HG02610 (cell line): ENCODE results near the gene TWNK.

Experiments used
- ATAC-seq: cut with Tn5 transposase; IDR thresholded peaks from one replicate; pipeline ENCODE4 v1.9.1; 2021; ENCODE audit warnings: mild to moderate bottlenecking, moderate library complexity; ENCODE audit not compliant: unreplicated experiment

TWNK gene

DNA sequence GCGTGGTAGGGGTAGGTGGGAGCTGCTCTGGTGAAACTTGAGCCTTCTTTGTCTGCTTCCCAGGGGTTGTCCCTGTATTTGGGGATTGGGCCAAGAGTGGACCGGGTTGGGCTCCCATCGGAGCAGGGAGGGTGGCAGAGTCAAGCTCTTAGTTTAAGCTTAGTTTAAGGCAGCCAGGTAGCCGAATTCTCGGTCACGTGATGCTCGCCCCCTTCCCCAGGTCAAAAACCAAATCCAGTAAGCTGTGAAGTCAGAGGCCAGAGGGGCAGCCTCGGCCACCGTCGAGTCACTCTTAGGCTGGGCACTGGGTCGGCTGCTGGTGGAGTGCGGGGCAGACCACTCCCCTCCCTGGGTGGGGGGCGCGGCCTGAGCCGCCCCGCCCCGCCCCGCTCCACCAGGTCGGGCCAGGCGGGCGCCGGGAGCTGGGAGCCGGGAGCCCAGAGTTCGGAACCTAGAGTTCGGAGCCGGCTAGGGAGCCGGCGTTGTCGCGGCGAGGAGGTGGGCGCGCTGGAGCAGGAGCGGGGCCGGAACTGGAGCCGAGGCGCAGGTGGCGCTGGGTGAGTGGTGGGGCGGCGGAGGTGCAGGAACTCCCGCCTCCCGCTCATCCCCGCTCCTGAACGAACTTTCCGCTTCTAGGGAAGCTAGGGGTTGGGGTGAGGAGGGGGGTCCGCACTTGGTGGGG lies 9.5 kb downstream of the TWNK start:
- no peak for ATAC-seq

DNA sequence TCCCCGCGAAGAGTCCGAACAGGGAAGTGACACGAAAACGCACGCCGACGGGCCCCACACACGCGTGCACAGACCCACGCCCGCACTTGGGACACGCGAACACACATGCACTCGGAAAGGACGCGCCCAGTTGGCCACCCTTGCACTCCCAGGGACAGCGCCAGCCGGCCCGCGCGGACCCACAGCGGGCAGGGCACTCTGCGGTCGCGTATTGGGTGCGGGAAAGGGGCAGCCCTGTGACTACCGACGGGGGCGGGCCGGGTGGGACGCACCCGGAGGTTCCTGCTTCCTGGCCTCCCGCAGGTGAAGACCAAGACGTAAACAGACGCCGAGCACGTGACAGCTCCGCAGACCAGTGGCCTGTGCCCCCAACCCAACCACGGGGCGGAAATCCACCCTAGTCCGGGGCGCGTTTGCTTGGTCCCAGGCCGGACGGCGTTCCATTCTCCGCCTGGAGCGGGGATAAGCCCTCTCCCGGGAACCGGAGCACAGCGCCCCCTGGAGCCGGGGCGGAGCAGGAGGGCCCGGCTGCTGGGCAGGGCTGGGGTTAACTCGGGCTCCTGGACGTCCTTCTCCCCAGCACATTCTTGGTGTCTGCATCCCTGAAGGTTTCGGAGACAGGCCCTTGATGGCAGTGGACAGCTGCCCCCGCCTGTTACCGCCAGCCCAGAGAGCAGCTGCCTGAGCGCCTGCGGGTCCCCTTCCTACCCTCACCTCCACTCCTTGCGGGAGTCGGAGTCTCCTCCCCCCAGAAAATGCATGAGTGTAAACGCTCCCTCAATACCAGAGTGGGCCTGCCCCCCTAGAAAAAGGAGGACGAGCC lies 10.2 kb downstream of the TWNK start:
- peak; percentile 30 for ATAC-seq

DNA sequence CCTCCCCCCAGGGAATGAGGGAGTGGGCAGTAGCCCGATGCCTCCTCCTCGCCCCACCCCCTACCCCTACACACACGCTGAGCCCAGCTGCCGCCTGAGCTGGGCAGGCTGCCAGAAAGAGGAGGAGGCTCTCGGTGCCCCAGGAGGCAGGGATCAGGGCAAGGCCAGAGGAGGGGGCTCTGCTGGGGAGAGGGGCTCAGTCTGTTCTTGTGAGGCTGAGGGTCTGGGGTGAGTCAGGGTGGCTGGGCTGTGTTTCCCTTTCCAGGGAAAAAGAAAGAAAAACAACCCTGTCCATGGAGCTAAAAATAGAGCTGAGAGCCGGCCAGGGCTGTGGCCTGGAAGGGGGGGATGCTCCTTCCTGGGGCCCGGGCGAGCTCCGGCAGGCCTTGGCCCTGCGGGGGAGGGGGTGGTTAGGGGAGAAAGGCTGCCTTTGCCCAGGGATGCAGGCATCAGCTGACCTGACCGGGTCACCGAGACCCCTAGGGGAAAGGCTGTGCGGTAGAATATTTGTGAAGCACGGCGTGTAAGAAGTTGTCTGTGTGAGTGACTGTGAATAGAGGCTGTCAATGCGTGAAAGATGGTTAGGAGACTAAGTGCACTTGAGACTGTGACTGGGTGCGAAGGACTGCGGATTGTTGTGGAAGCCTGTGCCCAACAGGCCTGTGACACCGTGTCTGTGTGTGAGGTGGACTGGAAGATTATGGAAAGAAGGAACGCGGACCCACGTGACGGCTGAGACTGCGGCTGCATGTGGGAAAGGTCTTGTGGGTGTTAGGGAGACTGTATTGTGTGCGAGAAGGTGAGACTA lies 11.0 kb downstream of the TWNK start:
- ATAC-seq, result no peak

DNA sequence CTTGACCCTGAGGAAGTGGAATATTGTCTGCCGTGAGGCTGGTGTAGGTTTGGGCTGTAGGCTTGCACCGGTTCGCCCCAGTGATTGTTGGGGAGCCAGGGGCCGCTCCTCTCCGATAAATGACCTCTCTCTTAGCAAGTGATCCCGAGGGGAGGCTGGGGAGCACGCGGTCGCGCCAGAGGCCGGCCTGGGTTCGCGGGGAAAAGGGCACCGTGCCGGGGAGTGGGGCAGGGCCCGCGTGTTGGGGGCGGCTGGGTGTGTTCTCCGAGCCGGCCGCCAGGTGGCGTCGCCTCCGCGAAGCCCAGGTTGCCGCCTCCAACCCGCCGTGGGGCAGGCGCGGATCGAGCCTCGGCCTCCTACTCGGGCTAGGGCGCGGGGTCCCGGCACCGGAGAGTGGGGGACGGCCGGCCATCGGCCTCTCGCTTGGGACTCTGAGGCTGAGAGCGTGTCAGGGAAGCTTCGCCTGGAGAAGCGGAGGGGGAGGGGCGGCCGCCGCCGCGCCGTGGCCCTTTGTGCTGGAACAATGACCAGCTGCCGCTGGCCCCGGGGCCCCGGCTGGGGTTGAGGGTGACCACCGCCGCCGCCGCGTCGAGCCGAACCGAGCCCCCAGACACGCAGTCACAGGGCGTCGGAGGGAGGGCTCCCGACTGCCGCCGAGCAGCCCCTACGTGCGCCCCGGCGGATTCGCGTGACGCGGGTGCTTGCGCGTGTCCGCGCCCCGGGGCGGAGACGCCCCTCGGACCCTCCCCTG lies 11.8 kb downstream of the TWNK start:
- peak; percentile 49 for ATAC-seq

DNA sequence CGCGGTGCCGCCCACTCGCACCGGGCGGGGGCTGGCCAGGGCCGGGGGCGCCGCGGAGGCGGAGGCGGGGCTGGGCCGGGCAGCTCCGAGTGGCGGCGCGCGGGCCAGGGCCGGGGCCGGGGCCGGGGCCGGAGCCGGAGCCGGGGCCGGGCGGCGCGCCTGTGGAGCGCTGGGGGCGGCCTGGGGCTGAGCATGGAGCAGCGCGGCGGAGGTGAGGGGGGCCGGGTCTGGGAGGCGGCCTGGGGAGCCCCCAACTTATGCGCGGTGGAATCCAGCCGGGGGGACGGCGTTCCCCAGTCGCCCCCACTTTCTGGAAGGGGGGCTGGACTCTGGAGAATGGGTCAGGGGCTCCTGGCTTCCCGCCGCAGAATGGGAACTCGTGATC lies 12.4 kb downstream of the TWNK start, which contains the start of gene LZTS2:
LZTS2 (plus strand) TSS at position 67 of the 385 bp plus-strand sequence. CDS start 2,731 bp downstream, outside the sequence.
- no peak for ATAC-seq

DNA sequence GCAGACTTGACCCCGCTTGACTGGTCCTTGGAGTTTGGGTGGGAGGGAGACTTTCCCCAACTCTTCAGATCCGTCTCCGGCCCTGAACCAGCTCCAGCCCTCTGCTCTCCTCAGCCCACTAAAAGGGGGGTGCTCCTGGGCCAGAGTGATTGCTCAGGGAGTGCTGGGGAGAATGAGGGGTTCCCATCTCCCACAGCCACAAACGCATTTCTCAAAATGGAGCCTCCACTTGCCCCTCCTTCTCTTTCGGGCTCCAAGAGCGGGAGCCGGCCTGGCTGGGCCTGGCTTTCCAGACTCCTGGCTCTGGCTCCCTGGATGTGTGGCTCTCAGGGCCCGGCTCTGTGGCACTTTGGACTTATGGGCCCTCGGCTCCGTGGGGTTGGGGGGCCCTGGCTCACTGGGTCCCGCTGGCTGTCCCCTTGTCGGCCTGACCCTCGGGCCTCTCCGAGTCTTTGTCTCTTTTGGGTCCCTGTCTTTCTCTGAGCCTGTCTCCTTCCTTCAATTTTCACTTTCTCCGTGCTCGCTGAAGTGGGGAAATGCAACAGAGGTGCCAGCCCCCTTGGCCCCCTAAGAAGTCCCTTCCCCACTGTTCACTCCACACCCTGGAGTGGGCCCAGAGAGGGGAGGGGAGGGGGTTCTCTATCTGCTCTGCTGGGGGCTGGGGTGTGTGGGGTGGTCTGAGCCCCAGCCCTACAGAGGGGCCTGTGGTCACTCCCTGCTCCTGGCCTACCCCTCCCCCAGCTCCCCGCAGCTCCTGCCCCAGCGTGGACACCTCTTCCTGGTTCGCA lies 13.0 kb downstream of the TWNK start:
- no peak for ATAC-seq

DNA sequence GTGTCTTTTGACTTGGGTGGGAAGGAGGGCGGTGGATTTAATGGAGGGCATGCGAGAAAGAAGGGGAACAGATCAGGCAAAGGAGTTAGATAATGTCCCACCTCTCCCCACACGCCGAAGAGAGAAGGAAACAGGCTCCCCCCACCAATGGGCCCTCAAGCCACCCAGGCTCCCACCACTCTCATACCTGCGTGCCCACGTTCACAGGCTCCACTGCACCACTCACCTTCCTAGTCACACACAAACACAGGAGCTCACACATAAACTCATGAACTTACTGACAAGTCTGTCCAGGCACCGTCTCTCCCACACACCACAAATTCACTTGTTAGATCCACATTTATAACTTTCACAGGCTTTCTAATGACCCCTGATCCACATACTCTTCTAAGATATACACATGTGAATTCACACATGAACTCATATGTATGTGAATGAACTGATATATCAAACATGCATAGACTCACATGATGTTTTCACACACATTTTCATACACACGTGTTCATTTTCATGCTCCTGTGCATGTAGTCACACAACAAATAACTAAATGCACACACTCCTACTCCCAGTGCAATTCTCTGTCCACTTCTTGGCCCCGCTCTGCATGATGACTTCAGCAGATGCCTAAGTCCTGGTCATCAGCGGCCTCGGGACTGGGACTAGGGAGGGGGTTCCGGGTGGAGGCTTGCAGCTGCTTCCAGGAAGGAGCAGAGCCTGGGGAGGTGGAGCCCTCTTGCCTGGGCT lies 13.7 kb downstream of the TWNK start:
- no peak for ATAC-seq

DNA sequence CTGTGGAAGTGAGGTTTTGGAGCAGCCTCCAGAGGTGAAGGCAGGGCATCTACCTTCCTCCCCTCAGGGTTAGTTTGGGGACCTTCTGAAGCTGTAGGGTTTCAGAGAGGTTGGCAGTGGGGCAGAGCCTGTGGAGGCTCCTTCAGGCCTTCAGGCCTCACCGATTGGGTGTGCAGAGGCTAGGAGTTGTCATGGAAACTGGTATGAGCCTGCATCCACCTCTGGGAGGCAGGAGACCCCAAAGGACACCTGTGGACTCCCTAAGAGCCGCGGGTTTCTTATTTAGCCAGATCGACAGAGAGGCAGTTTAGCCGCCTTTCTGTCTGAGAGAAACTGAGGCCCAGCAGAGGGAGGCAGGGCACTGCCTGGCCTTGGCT lies 14.3 kb downstream of the TWNK start:
- no peak for ATAC-seq

DNA sequence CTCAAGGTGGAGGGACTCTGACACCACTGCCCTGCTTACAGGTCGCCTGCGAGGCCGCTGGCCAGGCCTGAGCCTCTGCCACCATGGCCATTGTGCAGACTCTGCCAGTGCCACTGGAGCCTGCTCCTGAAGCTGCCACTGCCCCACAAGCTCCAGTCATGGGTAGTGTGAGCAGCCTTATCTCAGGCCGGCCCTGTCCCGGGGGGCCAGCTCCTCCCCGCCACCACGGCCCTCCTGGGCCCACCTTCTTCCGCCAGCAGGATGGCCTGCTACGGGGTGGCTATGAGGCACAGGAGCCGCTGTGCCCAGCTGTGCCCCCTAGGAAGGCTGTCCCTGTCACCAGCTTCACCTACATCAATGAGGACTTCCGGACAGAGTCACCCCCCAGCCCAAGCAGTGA lies 15.1 kb downstream of the TWNK start:
- no peak for ATAC-seq

DNA sequence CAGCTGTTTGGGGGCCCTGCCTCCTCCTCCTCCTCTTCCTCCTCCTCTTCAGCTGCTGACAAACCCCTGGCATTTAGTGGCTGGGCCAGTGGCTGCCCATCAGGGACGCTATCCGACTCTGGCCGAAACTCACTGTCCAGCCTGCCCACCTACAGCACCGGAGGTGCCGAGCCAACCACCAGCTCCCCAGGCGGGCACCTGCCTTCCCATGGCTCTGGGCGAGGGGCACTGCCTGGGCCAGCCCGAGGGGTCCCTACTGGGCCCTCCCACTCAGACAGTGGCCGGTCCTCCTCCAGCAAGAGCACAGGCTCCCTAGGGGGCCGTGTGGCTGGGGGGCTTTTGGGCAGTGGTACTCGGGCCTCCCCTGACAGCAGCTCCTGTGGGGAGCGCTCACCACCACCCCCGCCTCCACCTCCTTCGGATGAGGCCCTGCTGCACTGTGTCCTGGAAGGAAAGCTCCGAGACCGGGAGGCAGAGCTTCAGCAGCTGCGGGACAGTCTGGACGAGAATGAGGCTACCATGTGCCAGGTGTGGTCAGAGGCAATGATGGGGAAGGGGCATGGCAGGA lies 16.4 kb downstream of the TWNK start:
- no peak for ATAC-seq

DNA sequence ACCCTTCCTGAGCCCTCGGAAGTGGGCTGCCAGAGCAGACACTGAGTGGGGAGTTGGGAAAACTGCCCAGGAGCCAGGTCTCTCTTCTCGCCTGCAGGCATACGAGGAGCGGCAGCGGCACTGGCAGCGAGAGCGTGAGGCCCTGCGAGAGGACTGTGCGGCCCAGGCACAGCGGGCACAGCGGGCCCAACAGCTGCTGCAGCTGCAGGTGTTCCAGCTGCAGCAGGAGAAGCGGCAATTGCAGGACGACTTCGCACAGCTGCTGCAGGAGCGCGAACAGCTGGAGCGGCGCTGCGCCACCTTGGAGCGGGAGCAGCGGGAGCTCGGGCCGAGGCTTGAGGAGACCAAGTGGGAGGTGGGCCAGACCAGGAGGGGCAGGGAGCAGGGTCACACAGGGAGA lies 18.0 kb downstream of the TWNK start:
- no peak for ATAC-seq

DNA sequence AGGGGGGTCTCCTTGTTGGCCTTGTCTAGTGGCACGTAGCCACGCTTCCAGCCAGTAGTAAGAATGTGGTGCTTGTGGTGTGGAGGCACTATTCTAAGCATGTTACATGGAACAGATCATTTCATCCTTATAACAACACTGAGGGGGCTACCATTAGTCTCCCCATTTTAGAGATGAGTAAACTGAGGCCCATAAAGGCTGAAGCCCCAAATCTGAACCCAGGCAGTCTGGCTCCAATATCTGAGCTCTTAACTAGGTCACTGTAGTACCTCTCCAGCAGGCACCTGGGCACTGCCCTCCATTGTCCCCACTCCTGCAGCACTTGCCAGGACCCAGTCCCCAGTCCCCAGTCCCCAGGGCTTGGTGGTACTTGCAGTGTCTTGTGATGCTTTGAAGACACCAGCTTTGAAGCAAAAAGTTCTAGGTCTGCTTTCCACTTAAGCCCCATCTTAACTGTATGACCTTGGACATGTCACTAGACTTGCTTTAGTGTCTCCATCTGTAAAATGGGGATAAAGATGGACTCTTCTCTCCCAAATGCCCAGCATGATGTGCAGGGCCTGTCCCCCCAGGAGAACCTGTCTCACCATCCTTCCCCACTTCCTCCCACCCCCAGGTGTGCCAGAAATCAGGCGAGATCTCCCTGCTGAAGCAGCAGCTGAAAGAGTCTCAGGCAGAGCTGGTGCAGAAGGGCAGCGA lies 18.7 kb downstream of the TWNK start:
- ATAC-seq, result no peak

DNA sequence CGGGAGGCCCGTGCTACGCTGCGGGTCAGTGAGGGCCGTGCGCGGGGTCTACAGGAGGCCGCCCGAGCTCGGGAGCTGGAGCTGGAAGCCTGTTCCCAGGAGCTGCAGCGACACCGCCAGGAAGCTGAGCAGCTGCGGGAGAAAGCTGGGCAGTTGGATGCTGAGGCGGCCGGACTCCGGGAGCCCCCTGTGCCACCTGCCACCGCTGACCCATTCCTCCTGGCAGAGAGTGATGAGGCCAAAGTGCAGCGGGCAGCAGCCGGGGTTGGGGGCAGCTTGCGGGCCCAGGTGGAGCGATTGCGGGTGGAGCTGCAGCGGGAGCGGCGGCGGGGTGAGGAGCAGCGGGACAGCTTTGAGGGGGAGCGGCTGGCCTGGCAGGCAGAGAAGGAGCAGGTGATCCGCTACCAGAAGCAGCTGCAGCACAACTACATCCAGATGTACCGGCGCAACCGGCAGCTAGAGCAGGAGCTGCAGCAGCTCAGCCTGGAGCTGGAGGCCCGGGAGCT lies 19.3 kb downstream of the TWNK start:
- ATAC-seq, result no peak

DNA sequence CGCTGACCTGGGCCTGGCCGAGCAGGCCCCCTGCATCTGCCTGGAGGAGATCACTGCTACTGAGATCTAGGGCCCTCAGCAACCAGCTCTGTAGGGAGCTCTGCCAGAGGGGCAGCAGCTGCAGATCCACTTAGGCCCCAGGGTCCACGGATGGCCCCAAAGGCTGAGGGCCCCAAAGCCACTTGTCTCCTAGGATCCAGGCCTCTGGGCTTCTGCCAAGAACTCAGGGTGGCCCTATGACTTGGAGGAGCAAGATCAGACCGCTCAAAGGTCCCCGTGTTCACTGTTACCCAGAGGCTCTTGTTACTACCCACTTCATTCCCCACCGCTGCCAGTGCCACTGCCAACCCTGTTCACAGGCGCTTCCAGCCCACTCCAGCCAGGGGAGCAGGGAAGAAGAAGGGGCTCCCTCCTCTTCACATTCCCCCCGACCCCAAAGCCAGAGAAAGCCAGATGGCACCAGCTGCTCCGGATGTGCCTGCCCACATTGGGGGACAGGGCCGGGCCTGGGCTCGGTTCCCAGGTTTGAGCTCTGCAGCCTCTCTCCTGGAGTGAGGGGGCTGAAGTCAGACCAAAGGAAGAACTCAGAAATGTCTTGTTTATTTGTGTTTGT lies 19.9 kb downstream of the TWNK start:
- ATAC-seq, result no peak

DNA sequence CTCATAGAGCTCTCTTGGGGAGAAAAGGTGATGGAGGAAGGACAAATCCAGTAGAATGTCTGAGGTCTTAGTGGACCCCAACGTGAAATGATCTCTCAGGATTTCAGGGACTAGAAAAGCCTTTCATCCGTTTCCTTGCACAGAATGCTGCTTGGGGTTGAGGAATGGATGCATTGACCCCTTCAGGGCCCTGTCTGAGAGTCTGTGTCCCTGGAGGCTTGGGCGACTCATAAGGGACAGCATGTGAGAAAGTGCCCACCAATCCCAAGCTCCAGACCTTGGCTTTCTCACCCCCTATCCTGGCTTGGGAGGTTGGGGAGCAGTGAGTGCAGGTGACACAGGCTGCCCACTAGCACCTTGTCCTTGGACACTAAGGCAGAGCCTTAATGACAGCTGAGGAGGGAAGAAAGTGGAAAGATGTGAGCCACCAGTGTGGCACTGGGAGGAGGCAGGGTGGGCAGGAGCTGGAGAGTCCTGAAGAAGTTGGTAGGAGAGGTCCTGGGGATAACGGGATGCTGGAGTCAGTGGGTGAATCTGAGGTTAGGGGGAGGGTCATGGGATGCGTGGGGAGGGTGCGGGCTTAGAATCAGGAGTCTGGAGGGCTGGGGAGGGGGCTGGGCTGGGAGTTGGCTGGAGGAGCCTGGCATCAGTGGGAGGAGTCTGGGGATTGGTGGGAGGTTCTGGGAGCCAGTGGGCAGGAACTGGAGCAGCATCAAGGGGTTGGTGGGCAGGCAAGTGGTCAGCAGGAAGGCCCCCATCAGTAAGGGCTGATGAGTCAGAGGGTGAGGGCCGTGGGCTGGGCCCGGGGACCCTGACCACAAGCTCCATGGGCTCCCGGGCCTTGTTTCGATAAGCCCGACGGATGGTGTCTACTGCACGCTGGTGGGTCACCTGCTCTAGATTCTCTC lies 20.8 kb downstream of the TWNK start:
- no peak for ATAC-seq

DNA sequence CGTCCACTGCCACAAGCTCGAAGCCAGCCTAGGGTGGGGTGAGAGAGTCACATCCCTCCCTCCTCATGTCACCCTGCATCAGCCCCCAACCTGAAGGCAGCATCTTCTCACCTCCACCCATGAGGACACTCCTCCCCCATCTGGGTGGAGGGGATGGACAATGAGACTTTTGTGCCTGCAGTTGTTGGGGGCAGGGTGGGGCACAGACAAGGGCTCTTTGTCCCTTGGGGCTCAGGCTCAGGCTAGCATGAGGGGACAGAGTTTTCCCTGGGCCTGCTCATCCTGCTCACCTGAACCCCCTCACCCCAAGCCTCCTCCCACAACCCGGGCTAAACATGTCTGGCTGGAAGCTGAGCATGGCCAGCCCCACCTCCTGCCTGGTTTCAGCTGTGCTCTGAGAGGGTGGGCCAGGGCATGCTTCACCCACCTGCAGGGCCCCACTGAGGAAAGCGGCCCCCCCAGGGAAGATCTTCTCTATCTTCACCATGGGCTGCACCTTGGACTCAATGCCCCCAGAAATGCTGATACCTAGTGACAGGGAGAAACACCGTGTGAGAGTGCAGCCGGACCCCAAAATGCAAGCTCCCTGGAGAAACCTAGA lies 21.6 kb downstream of the TWNK start:
- no peak for ATAC-seq
